HG03342 (cell line): ENCODE results near the gene INMT.
A peak's percentile ranks its signal among the peaks of the same experiment; 100 is the strongest.

Experiments used
- ATAC-seq: cut with Tn5 transposase; IDR thresholded peaks from one replicate; pipeline ENCODE4 v1.9.1; 2021; ENCODE audit warnings: mild to moderate bottlenecking, moderate library complexity; ENCODE audit not compliant: unreplicated experiment

Gene INMT

DNA sequence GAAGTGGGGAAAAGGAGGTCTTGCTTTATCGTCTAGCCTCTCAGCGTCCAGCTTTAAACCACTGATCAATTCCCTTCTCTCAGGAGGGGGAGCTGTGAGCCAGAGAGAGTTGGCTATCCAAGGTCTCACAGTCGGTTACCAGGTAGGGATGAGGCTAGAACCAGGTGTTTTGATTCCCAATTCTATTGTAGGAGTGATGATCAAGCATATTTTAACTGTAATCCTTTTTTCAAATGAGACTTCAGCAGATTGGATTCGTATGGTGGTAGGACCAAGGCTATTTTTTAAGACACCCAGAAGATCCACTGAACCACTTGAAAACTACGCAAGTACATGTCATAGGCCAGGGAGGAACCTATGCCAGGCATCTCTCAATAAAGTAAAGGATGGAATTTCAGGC lies 27.6 kb downstream of the INMT start:
- no peak for ATAC-seq

DNA sequence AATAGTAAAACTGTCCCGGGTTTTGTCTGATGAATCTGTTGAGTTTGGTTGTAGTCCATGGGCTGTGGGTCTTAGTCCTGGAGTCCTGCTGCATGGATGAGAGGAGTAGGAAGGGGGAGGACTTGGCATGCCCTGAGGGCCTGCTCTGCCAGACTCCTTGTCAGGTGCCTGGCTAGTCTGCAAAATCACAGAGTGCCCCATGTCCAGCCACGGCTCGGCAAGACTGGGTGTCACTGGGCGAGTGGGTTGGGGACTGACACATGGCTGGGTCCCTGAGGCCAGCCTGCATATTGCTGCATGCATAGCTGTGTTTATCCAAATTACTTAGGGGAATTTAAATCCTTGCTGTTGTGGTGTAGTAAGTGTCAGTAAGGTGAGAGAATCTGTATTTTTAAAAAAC lies 29.0 kb downstream of the INMT start:
- no peak for ATAC-seq

DNA sequence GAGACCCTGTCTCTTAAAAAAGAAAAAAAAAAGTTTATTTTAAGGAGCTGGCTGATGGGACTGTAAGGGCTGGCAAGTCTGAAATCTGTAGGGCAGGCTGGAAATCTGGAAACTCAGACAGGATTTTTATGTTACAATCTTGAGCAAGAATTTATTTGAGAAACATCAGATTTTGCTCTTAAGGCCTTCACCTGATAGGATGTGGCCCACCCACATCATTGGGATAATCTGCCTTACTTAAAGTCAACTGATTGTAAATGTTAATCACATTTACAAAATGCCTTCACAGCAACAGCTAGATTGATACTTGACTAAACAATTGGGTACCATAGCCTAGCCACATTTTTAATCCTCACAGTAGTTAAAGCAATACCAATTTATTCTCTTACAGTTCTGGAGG lies 30.8 kb downstream of the INMT start:
- no peak for ATAC-seq

DNA sequence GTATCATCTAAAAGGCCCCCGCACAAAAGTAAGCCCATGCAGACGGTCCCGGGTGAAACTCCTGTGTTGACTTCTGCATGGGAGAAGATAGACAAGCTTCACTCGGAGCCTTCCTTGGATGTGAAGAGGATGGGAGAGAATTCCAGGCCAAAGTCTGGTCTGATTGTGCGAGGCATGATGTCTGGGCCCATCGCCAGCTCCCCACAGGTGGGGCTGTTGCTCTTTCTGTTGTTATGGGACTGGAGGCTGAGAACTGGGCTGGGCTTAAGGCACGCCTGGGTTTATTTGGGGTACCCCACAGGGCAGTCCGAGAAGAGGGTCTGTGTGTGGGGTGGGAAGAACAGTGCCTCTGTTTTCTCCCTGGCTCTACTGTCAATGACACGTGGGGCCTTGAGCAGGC lies 33.9 kb downstream of the INMT start:
- ATAC-seq = no peak

DNA sequence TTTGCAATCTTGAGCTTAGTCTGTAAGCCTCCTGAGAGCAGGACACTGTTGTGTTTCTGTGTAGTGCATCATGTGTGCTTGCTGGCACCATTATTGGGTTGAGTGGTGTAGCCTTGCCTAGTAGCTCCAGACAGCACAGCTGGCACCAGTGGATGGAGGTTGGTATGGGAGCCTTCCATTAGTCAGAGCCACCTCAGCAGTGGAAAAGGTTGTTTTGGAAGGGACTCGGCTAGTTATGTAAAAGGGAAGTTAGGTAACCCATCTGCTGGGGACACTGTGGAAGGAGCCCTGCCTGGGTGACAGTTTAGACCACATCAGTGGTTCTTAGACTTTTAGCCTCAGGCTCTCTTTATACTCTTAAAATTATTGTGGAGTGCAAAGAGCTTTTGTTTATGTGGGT lies 35.6 kb downstream of the INMT start:
- ATAC-seq = no peak

DNA sequence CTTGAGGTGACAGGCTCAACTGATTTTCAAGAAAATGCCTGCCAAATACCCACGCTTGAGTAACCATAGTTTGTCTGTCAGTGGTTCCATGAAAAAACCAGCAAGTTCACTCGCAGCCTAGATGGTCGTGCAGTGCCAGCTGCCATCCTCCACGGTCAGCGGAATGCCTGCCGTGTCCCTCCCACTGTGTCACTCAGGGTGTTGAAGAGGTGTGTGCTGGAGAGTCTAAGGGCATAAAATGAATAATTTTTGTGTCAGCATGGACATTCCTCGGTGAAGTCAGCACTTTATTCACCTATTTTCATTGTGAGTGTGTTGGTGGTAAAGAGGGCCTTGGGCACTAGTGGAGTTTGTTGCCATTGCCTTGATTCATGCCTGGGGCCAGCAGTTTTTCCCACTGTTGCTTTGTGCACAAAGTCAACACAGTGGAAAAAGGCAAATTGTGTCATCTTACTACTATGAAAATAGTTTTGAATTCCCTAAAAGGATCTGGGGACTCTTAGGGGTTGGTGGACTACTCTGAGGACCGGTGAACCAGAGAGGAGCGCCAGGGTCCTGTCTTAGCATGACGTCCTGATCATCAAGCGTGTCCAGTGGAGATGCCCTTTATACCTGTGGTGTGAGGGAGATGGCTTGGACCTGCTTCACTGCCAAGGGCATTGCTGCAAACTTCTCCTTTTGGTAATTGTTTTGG lies 36.9 kb downstream of the INMT start:
- ATAC-seq = no peak

DNA sequence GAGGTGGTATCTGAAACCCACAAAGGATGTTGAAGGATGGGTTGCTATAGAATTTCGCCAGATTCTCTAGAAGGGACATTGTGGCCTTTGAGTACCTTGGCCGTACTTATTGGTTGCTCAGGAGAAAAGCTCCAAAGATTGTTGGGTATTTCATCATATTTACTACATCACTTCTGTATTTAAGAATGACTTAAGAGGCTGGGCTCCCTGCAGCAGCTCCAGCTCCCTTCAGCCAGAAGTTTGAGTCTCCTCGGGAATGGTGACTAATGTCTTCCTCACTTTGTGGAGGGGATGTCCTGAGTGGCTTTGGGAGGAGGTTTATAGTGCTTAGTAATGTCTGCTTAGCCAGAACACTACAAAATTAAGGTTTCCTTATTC lies 37.4 kb downstream of the INMT start:
- no peak for ATAC-seq

DNA sequence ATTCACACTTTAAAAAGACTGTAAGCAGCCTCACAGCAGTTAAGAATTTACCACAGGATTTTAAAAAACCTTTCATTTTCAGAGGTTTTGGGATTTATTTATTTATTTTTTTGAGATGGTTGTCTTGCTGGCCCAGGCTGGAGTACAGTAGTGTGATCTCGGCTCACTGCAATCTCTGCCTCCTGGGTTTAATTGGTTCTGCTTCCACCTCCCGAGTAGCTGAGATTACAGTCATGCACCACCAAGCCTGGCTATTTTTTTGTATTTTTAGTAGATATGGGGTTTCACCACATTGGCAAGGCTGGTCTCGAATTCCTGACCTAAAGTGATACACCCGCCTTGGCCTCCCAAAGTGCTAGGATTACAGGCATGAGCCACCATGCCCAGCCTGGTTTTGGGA lies 38.4 kb downstream of the INMT start:
- ATAC-seq = no peak

DNA sequence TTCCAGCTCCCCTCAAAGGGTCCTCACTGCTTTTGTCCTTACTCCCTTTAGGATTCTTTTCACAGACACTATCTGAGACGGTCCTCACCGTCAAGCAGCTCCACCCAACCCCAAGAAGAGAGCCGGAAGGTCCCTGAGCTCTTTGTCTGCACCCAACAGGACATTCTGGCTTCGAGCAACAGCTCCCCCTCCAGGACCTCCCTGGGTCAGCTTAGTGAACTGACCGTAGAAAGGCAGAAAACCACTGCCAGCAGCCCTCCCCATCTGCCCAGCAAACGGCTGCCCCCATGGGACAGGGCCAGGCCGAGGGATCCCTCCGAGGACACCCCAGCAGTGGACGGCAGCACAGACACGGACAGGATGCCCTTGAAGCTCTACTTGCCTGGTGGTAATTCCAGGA lies 39.2 kb downstream of the INMT start:
- ATAC-seq = no peak

DNA sequence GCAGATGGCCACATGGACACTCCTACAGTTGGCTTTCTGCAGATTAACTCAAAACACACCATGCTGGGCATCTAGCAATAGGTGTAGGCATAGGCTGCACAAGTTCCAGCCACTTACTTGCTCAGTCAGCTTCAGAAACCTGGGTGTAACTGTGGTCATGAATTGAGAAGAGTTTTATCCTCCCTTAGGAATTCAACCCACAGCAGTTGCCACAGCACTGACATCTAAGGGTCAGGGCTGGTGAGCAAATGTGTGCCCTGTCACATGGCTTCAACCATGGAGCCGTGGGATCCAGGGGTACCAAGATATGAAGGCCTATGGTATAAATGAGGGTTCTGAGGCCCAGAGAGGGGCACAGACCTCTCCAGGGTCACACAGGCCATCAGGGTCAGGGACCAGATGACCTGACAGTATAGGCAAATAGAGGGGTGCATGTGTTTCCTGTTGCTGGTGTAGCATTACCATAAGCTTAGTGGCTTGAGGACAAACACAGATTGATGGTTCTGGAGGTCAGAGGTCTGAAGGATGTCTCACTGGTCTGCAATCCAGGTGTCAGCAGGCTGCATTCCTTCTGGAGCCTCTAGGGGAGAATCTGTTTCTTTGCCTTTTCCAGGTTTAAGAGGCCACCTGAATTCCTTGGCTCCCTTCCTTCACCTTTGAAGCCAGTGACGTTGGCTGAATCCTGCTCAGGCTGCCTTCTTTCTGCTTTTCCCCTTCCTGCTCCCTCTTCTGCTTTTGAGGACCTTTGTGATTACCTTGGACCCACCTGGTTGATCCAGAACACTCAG lies 43.4 kb downstream of the INMT start:
- no peak for ATAC-seq

DNA sequence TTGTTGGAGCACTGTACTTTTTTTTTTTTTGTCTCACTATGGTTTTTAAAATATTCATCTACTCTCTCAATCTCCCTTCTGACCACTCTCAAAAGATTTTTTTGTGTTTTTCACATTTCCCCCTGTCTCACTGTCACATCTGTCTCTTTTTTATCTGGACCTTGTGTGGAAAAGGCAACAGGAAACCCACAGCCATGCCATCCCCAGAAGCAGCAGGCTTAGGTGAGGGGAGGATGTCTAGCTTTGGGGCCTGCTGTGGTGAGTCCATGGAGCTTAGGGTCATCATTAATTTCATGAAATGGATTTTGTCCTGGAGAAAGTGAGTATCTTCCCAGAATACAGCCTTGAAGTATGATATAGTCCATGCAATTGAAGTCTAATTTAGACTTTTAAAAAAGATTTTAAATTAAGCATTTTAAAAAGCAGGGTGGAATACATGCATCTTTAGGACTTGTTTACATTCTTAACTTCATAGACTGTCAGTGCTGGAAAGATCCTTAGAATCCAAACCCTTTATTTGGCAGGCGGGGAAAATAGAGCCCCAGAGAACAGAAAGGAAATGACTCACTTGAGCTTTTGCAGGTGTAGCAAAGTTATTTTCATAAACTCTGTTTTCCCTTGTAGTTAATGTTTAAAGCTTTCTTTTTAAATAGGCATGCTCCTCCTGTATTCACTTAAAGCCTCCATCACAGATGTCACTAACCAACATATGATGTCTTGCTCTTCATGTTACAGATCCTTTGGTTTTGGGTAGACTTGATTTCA lies 44.4 kb downstream of the INMT start:
- ATAC-seq = no peak

DNA sequence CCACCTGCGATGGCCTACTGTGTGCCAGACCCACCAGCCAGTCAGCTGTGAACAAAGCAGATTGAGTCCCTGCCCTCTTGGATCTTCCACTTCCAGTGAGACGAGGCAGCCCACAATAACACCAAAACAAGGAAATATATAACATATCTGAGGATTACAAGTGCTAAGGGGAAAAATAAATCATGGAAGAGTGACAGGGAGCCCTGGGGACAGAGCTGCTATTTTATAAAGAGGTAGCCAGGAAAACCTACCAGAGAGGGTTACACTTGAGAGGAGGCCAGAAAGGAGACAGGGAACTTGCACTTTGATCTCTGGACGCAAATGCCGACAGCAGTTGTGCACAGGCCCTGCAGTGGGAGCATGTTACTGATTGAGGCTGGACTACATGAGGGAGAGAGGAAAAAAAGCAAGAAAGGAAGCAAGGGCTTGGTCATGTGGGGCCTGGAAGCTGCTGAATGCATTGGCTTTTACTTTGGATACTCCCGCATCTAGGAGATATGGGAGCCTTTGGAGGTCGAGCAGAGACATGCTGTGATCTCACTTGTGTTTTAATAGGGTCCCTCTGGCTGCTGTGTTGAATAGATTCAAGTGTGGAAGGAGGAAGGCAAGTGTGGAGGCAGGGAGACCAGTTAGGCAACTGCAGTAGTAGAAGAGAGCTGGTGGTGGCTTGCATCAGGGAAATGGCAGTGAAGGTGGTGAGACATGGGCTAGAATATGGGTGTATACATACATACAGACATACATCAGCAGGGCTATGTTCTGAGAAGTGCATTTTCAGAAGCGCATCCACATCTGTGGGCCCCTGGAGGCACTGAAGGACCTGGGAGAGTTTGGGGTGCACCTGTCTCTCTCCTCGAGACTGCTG lies 45.5 kb downstream of the INMT start:
- ATAC-seq = no peak

DNA sequence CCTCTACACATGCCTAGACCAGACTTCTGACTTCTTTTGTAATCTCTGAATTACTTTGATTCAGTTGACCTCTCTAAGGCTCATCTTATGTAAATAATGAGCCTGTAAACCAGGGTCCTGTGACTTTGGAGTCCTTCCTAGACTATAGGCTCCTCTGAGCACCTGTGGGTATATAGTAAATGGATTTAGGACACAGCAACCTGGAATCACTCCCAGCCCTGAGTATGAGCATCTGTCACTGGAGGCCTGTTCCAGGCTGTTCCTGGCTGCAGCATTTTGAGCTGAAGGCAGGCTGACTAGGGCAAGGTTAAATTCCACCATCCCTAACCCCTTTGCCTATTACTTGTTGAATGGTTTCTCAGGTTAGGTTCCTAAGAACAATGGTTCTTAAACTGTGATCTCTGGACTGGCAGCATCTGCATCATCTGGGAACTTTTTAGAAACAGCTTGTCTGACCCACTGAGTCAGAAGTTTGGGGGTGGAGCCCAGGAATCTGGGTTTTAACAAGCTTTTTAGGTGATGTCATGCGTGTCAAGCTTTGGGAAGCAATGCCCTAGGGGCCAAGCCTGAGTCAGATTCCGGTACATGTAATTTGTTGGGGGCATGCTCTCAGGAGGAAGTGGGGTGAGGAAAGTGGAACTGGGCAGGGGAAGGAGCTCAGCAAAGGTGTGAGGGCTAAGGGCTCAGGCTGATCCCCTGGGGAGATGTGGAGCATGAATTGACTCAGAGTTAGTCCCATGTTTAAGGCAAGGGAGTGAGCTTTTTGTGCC lies 47.5 kb downstream of the INMT start:
- peak; percentile 76 for ATAC-seq

DNA sequence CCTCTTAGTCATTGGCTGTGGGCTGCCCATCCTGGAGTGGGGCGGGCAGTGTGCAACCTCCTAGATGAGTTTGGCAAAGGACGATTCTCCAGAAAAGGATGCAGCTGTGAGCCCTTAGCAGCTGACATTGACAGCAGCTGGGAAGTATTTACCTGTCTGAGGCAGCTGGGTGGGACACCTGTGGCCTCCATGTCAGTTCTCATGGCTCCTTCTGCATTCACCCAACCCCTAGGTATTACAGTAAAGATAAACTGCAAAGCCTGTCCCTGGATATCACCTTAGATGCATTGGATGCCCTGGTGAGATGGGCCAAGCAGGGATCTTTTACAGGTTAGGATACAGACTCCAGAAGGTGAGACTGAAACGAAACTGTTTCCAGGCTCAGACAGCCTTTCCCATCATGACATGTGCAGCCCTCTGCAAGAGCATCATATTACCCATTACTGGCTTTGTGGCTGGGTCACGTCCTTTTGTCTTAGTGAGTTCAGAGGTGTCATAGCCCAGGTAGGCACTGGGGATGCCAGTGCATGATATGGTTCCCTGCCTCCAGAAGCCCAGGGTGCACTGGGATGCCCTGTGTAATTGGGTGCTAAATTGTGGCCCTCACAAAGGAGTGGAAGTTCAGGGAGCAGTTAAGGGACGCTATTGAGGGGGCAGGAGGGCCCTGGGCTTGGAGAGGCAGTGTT lies 48.2 kb downstream of the INMT start:
- no peak for ATAC-seq

DNA sequence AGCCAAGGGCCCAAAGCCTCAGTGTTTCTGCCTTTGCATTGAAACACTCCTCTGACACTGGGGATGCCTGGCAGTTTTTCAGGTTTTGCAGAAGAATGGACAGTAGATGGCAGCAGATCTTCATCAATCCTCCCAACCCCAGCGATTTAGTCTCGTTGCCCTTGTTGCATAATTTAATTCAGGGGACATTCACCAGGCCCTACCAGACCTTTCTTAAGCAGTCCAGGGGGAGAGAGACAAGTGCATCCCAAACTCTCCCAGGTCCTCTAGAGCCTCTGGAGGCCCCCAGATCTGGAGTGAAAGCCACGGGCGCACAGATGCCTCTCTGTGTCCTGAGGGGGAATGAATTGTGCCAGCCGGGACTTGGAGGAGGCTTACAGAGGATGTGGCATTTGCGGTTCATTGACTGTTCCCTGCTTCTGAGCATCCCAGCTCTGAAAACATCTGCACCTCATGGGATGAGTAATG lies 48.9 kb downstream of the INMT start:
- no peak for ATAC-seq

DNA sequence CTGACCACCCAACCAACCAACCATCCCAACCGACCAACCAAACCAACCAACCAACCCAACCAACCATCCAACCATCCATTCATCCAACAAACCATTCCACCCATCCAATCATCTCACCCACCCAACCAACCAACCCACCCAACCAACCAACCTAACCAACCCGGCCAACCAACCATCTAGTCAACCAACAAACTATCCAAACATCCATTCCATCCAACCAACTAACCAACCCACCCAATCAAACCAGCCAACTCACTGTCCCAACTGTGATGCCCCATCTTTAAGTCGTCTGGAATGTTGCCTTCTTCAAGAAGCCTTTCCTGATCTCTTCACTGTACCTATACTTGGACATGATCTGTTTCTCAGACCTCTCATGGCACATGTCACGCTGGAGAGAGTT lies 50.9 kb downstream of the INMT start:
- ATAC-seq = no peak

DNA sequence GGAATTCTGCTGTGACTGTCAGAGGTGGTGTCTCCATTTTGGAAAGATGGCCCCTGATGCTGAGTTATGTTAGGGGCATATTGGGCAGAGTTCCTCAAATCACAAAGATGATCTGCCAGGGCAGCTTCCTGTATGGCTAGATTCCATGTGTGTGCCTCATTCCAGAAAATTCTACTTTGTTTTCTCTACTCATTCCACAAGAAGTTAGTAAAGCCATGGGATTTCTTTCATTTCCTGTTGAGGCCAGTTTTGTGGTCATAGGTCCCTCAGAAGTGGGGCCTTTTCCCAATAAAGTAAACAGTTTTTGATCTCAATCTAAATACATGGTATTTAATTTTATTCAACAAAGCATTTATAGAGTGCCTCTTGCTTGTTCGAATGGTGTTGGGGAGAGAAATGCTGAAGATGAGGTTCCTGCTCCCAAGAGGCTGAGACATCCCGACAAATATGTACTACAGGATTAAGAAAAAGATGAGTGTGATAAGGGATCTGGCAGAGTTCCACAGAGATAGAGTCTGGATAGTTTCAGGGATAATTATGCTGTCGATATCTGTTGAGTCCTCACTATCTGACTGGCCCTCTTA lies 52.2 kb downstream of the INMT start:
- ATAC-seq = no peak

DNA sequence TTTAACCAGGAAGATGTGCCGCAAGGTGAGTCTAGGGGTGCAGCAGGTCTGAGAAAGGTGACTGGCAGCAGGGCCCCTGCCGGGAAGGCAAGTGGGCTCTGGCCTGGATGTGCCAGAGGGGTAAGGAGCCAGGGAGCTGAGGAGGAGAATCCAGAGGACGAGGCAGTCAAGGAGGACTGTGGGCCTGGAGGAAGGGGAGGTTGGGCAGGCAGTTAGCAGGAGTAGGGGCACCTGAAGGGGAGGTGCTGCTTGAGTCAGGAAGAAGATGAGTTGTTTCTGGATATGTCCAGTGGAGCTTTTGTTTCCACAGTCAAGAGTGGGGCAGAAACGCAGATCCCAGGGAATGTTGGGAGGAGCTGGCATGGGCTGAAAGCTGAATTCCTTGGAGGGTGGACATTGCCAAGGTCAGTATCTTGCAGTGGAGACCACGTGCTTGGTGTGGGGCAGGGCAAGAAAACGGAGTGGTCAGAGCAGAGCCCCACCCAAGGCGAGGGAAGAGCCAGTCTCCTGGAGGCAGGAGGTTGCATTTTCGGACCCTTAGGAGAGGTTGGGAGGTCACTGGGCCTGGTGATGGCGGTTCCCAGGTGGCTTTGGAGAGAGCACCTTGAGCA lies 53.3 kb downstream of the INMT start:
- ATAC-seq = no peak

DNA sequence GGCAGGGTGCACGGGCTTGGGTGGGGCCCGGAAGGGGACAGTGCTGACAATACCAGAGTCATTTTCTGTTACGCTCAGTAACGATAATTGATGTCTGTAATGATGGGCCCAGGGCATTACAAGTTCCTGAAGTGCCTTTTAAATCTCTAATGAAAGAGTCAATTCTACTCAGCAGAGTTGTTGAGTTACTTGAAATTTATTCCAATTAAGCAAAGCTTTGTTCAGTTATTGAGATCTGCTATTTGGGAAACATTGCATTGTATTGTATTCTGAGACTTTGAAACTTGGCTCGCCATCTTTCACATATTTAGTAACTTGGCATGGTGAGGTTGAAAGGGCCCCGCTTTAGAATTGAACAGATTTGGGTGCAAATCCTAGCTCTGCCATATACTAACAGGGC lies 54.0 kb downstream of the INMT start:
- no peak for ATAC-seq
